SK-N-SH (cell line): ENCODE results near the gene TPRA1. TPM values are rescaled to one million over a fixed set of nuclear protein-coding genes. Genes with fewer than 3 reads are reported as not detected.

Experiments used
- CTCF ChIA-PET: fragments of 300-600, 350-600 bp; formaldehyde crosslinking; extraction: SDS; loops from one replicate; lab custom pipeline; 2021; lab: Yijun Ruan, JAX
- POLR2A ChIA-PET: fragments of 350-600 bp; sonication (Branson Sonifier 250); formaldehyde crosslinking; extraction: SDS; loops from one replicate; lab custom pipeline; 2020; ENCODE audit warnings: antibody characterized with exemption, inconsistent platforms; lab: Yijun Ruan, JAX
- DNase-seq: peaks from one replicate; pipeline ENCODE4 v3.0.0; 2012
- H2AFZ ChIP-seq: fragments of 200-600 bp; sonication (generic); 2 replicates; pipeline ENCODE4 v1.8.1; 2016; ENCODE audit warnings: antibody characterized with exemption, mild to moderate bottlenecking, low read depth
- H3F3A ChIP-seq: fragments of 200-600 bp; sonication (generic); replicated peaks from 2 replicates; pipeline ENCODE3; 2016; ENCODE audit warnings: antibody characterized with exemption, mild to moderate bottlenecking; ENCODE audit not compliant: insufficient read depth
- H3K27ac ChIP-seq, 2 experiments: fragments of 200-500 bp in 1 of 2; fragments of 200-600 bp in 1 of 2; sonication (Bioruptor generic) in 1 of 2; sonication (generic), shearing (Covaris generic) in 1 of 2; 2 replicates each; pipeline versions ENCODE4 v1.5.1 to v1.6.1; 2014 to 2016; ENCODE audit warnings: low read depth in 2 of 2, inconsistent platforms in 1 of 2, low read length in 1 of 2, mild to moderate bottlenecking in 1 of 2, mixed read lengths in 1 of 2
- H3K27me3 ChIP-seq: fragments of 200-600 bp; sonication (generic), shearing (Covaris generic); 2 replicates; pipeline ENCODE4 v1.6.1; 2016; ENCODE audit warnings: mixed run types; ENCODE audit not compliant: insufficient read depth
- H3K36me3 ChIP-seq, 2 experiments: fragments of 200-500 bp in 1 of 2; fragments of 200-600 bp in 1 of 2; sonication (Bioruptor generic) in 1 of 2; sonication (generic) in 1 of 2; replicated peaks in 1 of 2; 2 replicates each; pipeline versions ENCODE3 to v1.5.1; 2014 to 2016; ENCODE audit warnings: low read length in 1 of 2, mild to moderate bottlenecking in 1 of 2; ENCODE audit not compliant: insufficient read depth in 2 of 2, control insufficient read depth in 1 of 2
- H3K4me1 ChIP-seq, 2 experiments: fragments of 200-500 bp in 1 of 2; fragments of 200-600 bp in 1 of 2; sonication (Bioruptor generic) in 1 of 2; sonication (generic), shearing (Covaris generic) in 1 of 2; 2 replicates each; pipeline versions ENCODE4 v1.5.1 to v1.6.1; 2014 to 2016; ENCODE audit warnings: low read depth in 1 of 2, low read length in 1 of 2, mixed run types in 1 of 2; ENCODE audit not compliant: insufficient read depth in 2 of 2, control insufficient read depth in 1 of 2
- H3K4me2 ChIP-seq: fragments of 200-600 bp; sonication (generic), shearing (Covaris generic); 2 replicates; pipeline ENCODE4 v1.6.1; 2017; ENCODE audit warnings: mixed run types
- H3K4me3 ChIP-seq, 2 experiments: fragments of 200-500 bp in 1 of 2; fragments of 200-600 bp in 1 of 2; sonication (Bioruptor generic) in 1 of 2; sonication (generic), shearing (Covaris generic) in 1 of 2; 2 replicates each; pipeline versions ENCODE4 v1.5.1 to v1.8.1; 2014 to 2016; ENCODE audit warnings: low read depth in 2 of 2, inconsistent platforms in 1 of 2, low read length in 1 of 2, mild to moderate bottlenecking in 1 of 2, mixed read lengths in 1 of 2, moderate library complexity in 1 of 2
- H3K79me2 ChIP-seq: fragments of 200-600 bp; sonication (generic); 2 replicates; pipeline ENCODE4 v1.8.1; 2017; ENCODE audit warnings: mild to moderate bottlenecking; ENCODE audit not compliant: insufficient read depth
- H3K9ac ChIP-seq: fragments of 200-600 bp; sonication (generic); 2 replicates; pipeline ENCODE4 v1.6.1; 2017; ENCODE audit warnings: mixed run types
- H3K9me2 ChIP-seq: fragments of 200-600 bp; sonication (generic); 2 replicates; pipeline ENCODE4 v1.6.1; 2017; ENCODE audit warnings: mixed run types
- H3K9me3 ChIP-seq: fragments of 200-600 bp; sonication (generic); 2 replicates; pipeline ENCODE4 v1.6.1; 2017; ENCODE audit warnings: mixed run types, mild to moderate bottlenecking, moderate library complexity
- H4K20me1 ChIP-seq: fragments of 200-600 bp; sonication (generic); 2 replicates; pipeline ENCODE4 v1.6.1; 2017; ENCODE audit warnings: mild to moderate bottlenecking, mixed run types; ENCODE audit not compliant: insufficient read depth
- CHD2 ChIP-seq: fragments of 150-350 bp; IDR thresholded peaks from 2 replicates; pipeline ENCODE4 v1.6.1; 2018; ENCODE audit warnings: low read length; ENCODE audit not compliant: partially characterized antibody
- CTCF ChIP-seq: fragments of 200-600 bp; sonication (generic); IDR thresholded peaks from 2 replicates; pipeline ENCODE4 v1.6.1; 2017; ENCODE audit warnings: antibody characterized with exemption, mild to moderate bottlenecking, moderate library complexity
- ELF1 ChIP-seq: IDR thresholded peaks from 2 replicates; pipeline ENCODE4 v1.4.0; 2012
- FOSL2 ChIP-seq: IDR thresholded peaks from 2 replicates; pipeline ENCODE4 v1.4.0; 2012; ENCODE audit warnings: low read depth, mild to moderate bottlenecking, moderate library complexity, borderline replicate concordance
- FOXM1 ChIP-seq: IDR thresholded peaks from 2 replicates; pipeline ENCODE4 v1.4.0; 2012; ENCODE audit warnings: low read depth, mild to moderate bottlenecking
- GABPA ChIP-seq: IDR thresholded peaks from 2 replicates; pipeline ENCODE4 v1.4.0; 2012; ENCODE audit warnings: low read depth, mild to moderate bottlenecking
- GATA2 ChIP-seq: sonication (generic); formaldehyde crosslinking; IDR thresholded peaks from 2 replicates; pipeline ENCODE4 v1.5.0; 2020; ENCODE audit warnings: mild to moderate bottlenecking, missing genetic modification reagents
- JUND ChIP-seq: IDR thresholded peaks from 2 replicates; pipeline ENCODE4 v1.4.0; 2012
- MAX ChIP-seq: IDR thresholded peaks from 2 replicates; pipeline ENCODE4 v1.4.0; 2012; ENCODE audit warnings: low read depth
- MXI1 ChIP-seq: IDR thresholded peaks from 2 replicates; pipeline ENCODE4 v1.6.1; 2012; ENCODE audit warnings: mild to moderate bottlenecking, low read depth, low read length, improper control_type of control experiment
- PBX3 ChIP-seq: IDR thresholded peaks from 2 replicates; pipeline ENCODE4; 2012
- RAD21 ChIP-seq: IDR thresholded peaks from 2 replicates; pipeline ENCODE4 v1.6.1; 2012; ENCODE audit warnings: mild to moderate bottlenecking, low read length
- RXRA ChIP-seq: IDR thresholded peaks from 2 replicates; pipeline ENCODE4 v1.4.0; 2012; ENCODE audit warnings: low read depth, mild to moderate bottlenecking, borderline replicate concordance
- SIN3A ChIP-seq: IDR thresholded peaks from 2 replicates; pipeline ENCODE4 v1.6.1; 2012; ENCODE audit warnings: low read depth, mild to moderate bottlenecking, low read length, moderate library complexity, borderline replicate concordance
- SMC3 ChIP-seq: IDR thresholded peaks from 2 replicates; pipeline ENCODE4 v1.6.1; 2012; ENCODE audit warnings: low read depth, low read length, improper control_type of control experiment
- TAF1 ChIP-seq: IDR thresholded peaks from 2 replicates; pipeline ENCODE4 v1.6.1; 2012; ENCODE audit warnings: low read depth, mild to moderate bottlenecking, low read length, moderate library complexity, borderline replicate concordance
- TCF12 ChIP-seq: IDR thresholded peaks from 2 replicates; pipeline ENCODE4 v1.4.0; 2012
- TEAD4 ChIP-seq: IDR thresholded peaks from 2 replicates; pipeline ENCODE4 v1.4.0; 2012; ENCODE audit warnings: mild to moderate bottlenecking, borderline replicate concordance; ENCODE audit not compliant: insufficient read depth
- YY1 ChIP-seq: IDR thresholded peaks from 2 replicates; pipeline ENCODE4 v1.4.0; 2012; ENCODE audit warnings: low read depth, mild to moderate bottlenecking
- ZBTB33 ChIP-seq: IDR thresholded peaks from 2 replicates; pipeline ENCODE4 v1.4.0; 2012; ENCODE audit warnings: low read depth, borderline replicate concordance
- WGBS: methylation state at CpG from one replicate; pipeline ENCODE4 v1.1.6; 2017; ENCODE audit warnings: low lambda C conversion rate; 5-methylcytosine and 5-hydroxymethylcytosine counted together
- polyA plus RNA-seq, 3 experiments: library from polyadenylated mRNA; depleted of rRNA; stranded (reverse); fragments of >200 nt; gene quantifications; 2 replicates each; pipeline ENCODE4 v1.2.3, GENCODE V29; 2012
- TF ChIP-seq, protein P1 (sequence below): IDR thresholded peaks from 2 replicates; pipeline ENCODE4 v1.4.0; 2012; ENCODE audit warnings: low read depth, borderline replicate concordance
- TF ChIP-seq, protein P2 (sequence below): fragments of 150-350 bp; IDR thresholded peaks from 2 replicates; pipeline ENCODE4 v1.6.1; 2017; ENCODE audit warnings: antibody characterized with exemption, low read length, low read depth, borderline replicate concordance

The TPRA1 gene
- polyA plus RNA-seq, 1 of the 3 experiments (the other 2 are of a cell fraction), result 26.3 TPM

DNA sequence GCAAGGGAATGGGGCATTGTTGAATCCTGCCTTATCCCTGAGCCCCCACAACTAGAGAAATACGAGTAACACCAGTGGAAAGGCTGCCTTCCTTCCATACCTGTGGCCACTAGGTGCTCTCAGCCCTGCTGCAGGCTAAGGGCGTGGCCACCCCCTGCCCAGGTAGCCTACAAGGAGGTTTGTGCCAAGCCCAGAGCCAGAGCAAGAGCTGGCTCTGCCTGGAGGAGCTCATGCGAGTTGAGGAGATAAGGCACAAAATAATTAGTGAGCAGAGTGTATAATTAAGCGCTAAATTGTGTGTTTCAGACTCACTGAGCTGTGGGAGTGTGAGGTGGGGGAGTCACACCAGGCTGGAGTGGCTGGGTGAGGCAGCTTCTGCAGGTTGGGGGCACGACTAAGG, 49.2 kb downstream of the TPRA1 start:
- H2AFZ ChIP-seq, result no peak overlapping the region
- H3K27ac ChIP-seq, result no peak overlapping the region
- H3K9me3 ChIP-seq, result no peaks in the 10 kb centered on the region
- ChIA-PET CTCF (interaction anchor here (1.0 to 7.5 kb wide), 3 partner anchors 13 to 863 kb away, joined by 3 to 72 read pairs (median 4); no protein-coding TSS in a partner anchor), POLR2A (no interaction called here)
- no peaks in the 10 kb centered on the region for H3F3A ChIP-seq
- H3K79me2 ChIP-seq, result no peaks in the 10 kb centered on the region
- no peaks in the 10 kb centered on the region for H3K9me2 ChIP-seq
- no peak overlapping the region for H3K9ac ChIP-seq
- TF ChIP-seq JUND (no peak), ELF1 (no peak), TEAD4 (no peak), TAF1 (no peak), GABPA (no peak), FOSL2 (no peak), YY1 (no peak), MXI1 (no peak), RAD21 (no peak), SMC3 (no peak), RXRA (no peak), MAX (no peak), TCF12 (no peak), GATA2 (no peak), CHD2 (no peak), SIN3A (no peak)
- no peak for DNase-seq
- H3K4me2 ChIP-seq, result no peak overlapping the region
- no peaks in the 10 kb centered on the region for H3K36me3 ChIP-seq
- no peaks in the 10 kb centered on the region for H4K20me1 ChIP-seq
- WGBS, result 45% methylated on average over 3 of the region's 5 CpGs
- H3K4me1 ChIP-seq, result peaks cover 0 to 29% of the 10 kb centered on the region in 2 experiments; a peak in 1 of 4 replicates
- no peaks in the 10 kb centered on the region for H3K27me3 ChIP-seq
- H3K4me3 ChIP-seq, result no peak overlapping the region

GRCh38 chr3:127539366-127540060, 51.0 kb downstream of the TPRA1 start:
- POLR2A ChIA-PET, result no interaction called here
- H4K20me1 ChIP-seq, result no peaks in the 10 kb centered on the region
- no peak overlapping the region for H3K4me3 ChIP-seq
- no peaks in the 10 kb centered on the region for H3K9me3 ChIP-seq
- H3K27ac ChIP-seq, result no peak overlapping the region
- H2AFZ ChIP-seq, result no peak overlapping the region
- TF ChIP-seq PBX3, result no peak
- TF ChIP-seq, protein P1, sequence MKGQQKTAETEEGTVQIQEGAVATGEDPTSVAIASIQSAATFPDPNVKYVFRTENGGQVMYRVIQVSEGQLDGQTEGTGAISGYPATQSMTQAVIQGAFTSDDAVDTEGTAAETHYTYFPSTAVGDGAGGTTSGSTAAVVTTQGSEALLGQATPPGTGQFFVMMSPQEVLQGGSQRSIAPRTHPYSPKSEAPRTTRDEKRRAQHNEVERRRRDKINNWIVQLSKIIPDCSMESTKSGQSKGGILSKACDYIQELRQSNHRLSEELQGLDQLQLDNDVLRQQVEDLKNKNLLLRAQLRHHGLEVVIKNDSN, result no peak
- no peak for TF ChIP-seq CTCF
- TF ChIP-seq GABPA, result no peak
- no peak for TF ChIP-seq RXRA
- TF ChIP-seq, protein P2, sequence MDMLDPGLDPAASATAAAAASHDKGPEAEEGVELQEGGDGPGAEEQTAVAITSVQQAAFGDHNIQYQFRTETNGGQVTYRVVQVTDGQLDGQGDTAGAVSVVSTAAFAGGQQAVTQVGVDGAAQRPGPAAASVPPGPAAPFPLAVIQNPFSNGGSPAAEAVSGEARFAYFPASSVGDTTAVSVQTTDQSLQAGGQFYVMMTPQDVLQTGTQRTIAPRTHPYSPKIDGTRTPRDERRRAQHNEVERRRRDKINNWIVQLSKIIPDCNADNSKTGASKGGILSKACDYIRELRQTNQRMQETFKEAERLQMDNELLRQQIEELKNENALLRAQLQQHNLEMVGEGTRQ, result no peak
- no peak for TF ChIP-seq ELF1
- TF ChIP-seq ZBTB33, result no peak
- TF ChIP-seq FOXM1, result no peak
- no peak for TF ChIP-seq JUND
- no peak for TF ChIP-seq YY1
- TF ChIP-seq, all 33 proteins: peak for 0
- Histone ChIP-seq H3K79me2 (no peaks in the 10 kb centered on the region), H3K9ac (no peak overlapping the region), H3K36me3 (no peaks in the 10 kb centered on the region), H3K4me2 (no peak overlapping the region), H3K9me2 (no peaks in the 10 kb centered on the region), H3K27me3 (no peaks in the 10 kb centered on the region), H3F3A (no peaks in the 10 kb centered on the region), H3K4me1 (peaks cover 0 to 42% of the 10 kb centered on the region in 2 experiments; a peak in 1 of 4 replicates)
- DNase-seq, result no peak
- CTCF ChIA-PET, result interaction anchor here (0.6 to 1.6 kb wide), 3 partner anchors 9 to 159 kb away, joined by 3 to 5 read pairs (median 4); no protein-coding TSS in a partner anchor
- WGBS, result 59% methylated on average over 10 of the region's 17 CpGs
